ENCODE data around the gene FAM167B. TPM values are rescaled to one million over a fixed set of nuclear protein-coding genes. Genes with fewer than 3 reads are reported as not detected.
"Not testable (repeated sequence)": the region's sequence is repeated elsewhere in the genome, so short reads cannot be mapped to it uniquely, and the experiment has no call there.

The FAM167B gene
- total RNA-seq, 1 experiment from 2014 or later: 1.5 TPM

DNA sequence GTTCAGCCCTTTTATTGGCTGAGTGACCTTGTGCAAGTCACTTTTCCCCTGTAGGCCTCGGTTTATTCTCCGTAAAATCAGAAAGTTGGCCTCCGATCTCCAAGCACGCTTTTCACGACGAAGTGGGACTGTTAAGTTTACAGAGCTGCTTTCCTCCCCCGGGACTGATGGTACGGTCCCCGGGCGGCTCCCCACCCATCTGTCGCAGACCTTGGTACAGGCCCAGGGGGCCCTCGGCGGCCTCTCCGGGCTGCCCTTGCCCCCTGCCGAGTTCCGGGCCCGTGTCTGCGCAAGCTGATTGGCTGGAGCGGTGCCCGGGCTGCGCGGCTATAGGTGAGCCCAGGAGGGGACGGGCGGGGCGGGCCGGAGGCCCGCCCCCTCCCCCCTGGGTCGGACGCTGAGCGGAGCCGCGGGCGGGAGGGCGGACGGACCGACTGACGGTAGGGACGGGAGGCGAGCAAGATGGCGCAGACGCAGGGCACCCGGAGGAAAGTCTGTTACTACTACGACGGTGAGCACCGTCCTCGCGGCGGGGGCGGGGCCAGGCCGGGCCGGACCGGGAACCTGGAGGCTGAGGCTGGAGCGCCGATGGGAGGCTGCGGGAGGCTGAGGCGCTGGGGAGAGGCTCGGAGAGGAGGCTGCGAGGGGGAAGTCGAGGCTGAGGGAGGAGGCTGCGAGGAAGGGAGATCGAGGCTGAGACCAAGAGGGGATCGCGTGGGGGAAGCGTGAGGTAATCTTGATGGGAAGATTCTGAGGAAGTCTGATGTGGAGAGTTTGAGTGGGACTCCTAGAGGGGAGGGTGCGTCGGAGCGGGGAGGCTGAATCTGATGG, 44.9 kb downstream of the FAM167B start, which contains the start of gene HDAC1:
Gene HDAC1 (plus strand): TSS at position 376 of the 831 bp plus-strand sequence. CDS start 87 bp downstream, at position 463.
- Histone ChIP-seq H3K14ac (ENCODE audit: insufficient read depth, low read length) (peak within 1 kb of the TSS; percentile 92), H3K23me2 (ENCODE audit: insufficient read length, low read depth, low read length, poor library complexity, severe bottlenecking) (peaks cover 5% of the 10 kb centered on the region), H3K18ac (ENCODE audit: insufficient read length, low read depth, low read length) (peak within 1 kb of the TSS; percentile 68), H4K5ac (ENCODE audit: insufficient read length, low read depth, low read length) (no peak within 1 kb of the TSS), H3K4me1 (ENCODE audit: insufficient read depth, low read length) (no peaks in the 10 kb centered on the region), H3K27me3 (ENCODE audit: insufficient read depth, low read length) (no peaks in the 10 kb centered on the region), H4K91ac (ENCODE audit: insufficient read length, low read depth, low read length) (no peak within 1 kb of the TSS), H3K9ac (ENCODE audit: extremely low read depth, insufficient read length, low read length) (peak within 1 kb of the TSS; percentile 48), H2BK20ac (ENCODE audit: low read depth, low read length, poor library complexity, severe bottlenecking) (no peak within 1 kb of the TSS), H4K8ac (replicated peaks; ENCODE audit: insufficient read length, low read depth, low read length) (no peak within 1 kb of the TSS), H2BK120ac (ENCODE audit: low read depth, low read length, poor library complexity, severe bottlenecking) (no peak within 1 kb of the TSS), H2BK5ac (ENCODE audit: insufficient read length, low read length) (no peak within 1 kb of the TSS), H3K9me3 (ENCODE audit: control insufficient read depth, low read depth, low read length) (no peaks in the 10 kb centered on the region), H3T11ph (ENCODE audit: low read length) (no peak within 1 kb of the TSS), H2AFZ (ENCODE audit: low read length) (no peak within 1 kb of the TSS), H4K20me1 (ENCODE audit: control insufficient read depth, insufficient read depth, insufficient read length) (no peaks in the 10 kb centered on the region), H3K4ac (ENCODE audit: low read depth, low read length) (no peak within 1 kb of the TSS), H2AK5ac (ENCODE audit: insufficient read length, low read length) (no peak within 1 kb of the TSS), H3K23ac (ENCODE audit: insufficient read length, low read depth, low read length) (no peak within 1 kb of the TSS), H2BK12ac (ENCODE audit: insufficient read length, low read depth, low read length) (no peak within 1 kb of the TSS), H2BK15ac (ENCODE audit: low read depth, low read length) (no peak within 1 kb of the TSS), H3K4me2 (ENCODE audit: insufficient read depth, insufficient read length, low read length) (peak within 1 kb of the TSS; percentile 59), H3K27ac (ENCODE audit: insufficient read length, low read depth, low read length) (no peak within 1 kb of the TSS), H3K79me2 (ENCODE audit: insufficient read depth, low read length) (peaks cover 8% of the 10 kb centered on the region; the same call in 1 of the 2 replicates), H3K56ac (ENCODE audit: insufficient read length, low read depth, low read length) (no peak within 1 kb of the TSS), H3K79me1 (ENCODE audit: insufficient read depth, low read depth, low read length, poor library complexity, severe bottlenecking) (peaks cover 10% of the 10 kb centered on the region)
- Mint-ChIP-seq H3K4me1 (peaks cover 17 to 19% of the 10 kb centered on the region in 2 experiments), H3K36me3 (ENCODE audit: insufficient read depth in 1 of 3, low read depth in 3 of 3) (peaks cover 6 to 18% (median 14%) of the 10 kb centered on the region in 3 experiments; a peak in 5 of 7 replicates), H3K27ac (peak within 1 kb of the TSS; percentile 91 to 94 (median 94); a peak in 6 of 7 replicates), H3K9me3 (peaks cover 0 to 3% of the 10 kb centered on the region in 2 experiments; a peak in 1 of 5 replicates), H3K27me3 (ENCODE audit: low read depth) (no peaks in the 10 kb centered on the region), H3K4me3 (peak within 1 kb of the TSS; percentile 97 to 100)
- peak; percentile 94 for DNase-seq
- TF ChIP-seq, protein P1, sequence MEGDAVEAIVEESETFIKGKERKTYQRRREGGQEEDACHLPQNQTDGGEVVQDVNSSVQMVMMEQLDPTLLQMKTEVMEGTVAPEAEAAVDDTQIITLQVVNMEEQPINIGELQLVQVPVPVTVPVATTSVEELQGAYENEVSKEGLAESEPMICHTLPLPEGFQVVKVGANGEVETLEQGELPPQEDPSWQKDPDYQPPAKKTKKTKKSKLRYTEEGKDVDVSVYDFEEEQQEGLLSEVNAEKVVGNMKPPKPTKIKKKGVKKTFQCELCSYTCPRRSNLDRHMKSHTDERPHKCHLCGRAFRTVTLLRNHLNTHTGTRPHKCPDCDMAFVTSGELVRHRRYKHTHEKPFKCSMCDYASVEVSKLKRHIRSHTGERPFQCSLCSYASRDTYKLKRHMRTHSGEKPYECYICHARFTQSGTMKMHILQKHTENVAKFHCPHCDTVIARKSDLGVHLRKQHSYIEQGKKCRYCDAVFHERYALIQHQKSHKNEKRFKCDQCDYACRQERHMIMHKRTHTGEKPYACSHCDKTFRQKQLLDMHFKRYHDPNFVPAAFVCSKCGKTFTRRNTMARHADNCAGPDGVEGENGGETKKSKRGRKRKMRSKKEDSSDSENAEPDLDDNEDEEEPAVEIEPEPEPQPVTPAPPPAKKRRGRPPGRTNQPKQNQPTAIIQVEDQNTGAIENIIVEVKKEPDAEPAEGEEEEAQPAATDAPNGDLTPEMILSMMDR (conservative IDR thresholded peaks at IDR 0.05): no peak
- WGBS (ENCODE audit: extremely low coverage, insufficient read length, low lambda C conversion rate): no CpG with 5 or more reads among the region's 67 CpGs

DNA sequence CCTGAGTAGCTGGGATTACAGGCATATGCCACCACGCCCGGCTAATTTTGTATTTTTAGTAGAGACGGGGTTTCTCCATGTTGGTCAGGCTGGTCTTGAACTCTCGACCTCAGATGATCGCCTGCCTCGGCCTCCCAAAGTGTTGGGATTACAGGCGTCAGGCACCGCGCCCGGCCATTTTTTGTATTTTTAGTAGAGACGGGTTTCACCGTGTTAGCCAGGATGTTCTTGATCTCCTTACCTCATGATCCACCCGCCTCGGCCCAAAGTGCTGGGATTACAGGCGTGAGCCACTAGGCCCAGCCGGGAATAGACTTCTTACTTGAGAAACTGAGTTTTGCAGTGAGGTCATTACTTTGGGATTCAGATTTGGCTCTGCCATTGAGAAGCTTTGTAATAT, 51.2 kb downstream of the FAM167B start:
- not testable (repeated sequence) for H2BK5ac ChIP-seq (ENCODE audit: insufficient read length, low read length); H2BK15ac ChIP-seq (ENCODE audit: low read depth, low read length); H4K91ac ChIP-seq (ENCODE audit: insufficient read length, low read depth, low read length); H3K14ac ChIP-seq (ENCODE audit: insufficient read depth, low read length); H2BK120ac ChIP-seq (ENCODE audit: low read depth, low read length, poor library complexity, severe bottlenecking); H3K9me3 Mint-ChIP-seq; H3K23me2 ChIP-seq (ENCODE audit: insufficient read length, low read depth, low read length, poor library complexity, severe bottlenecking); H3K56ac ChIP-seq (ENCODE audit: insufficient read length, low read depth, low read length); H3K27me3 ChIP-seq (ENCODE audit: insufficient read depth, low read length); H2BK12ac ChIP-seq (ENCODE audit: insufficient read length, low read depth, low read length); H3K27ac Mint-ChIP-seq; H3K23ac ChIP-seq (ENCODE audit: insufficient read length, low read depth, low read length); H3K79me2 ChIP-seq (ENCODE audit: insufficient read depth, low read length); H2AFZ ChIP-seq (ENCODE audit: low read length); H4K5ac ChIP-seq (ENCODE audit: insufficient read length, low read depth, low read length); H2BK20ac ChIP-seq (ENCODE audit: low read depth, low read length, poor library complexity, severe bottlenecking); H3K4me1 ChIP-seq (ENCODE audit: insufficient read depth, low read length); H3K9me3 ChIP-seq (ENCODE audit: control insufficient read depth, low read depth, low read length); H3K9ac ChIP-seq (ENCODE audit: extremely low read depth, insufficient read length, low read length); H3K4ac ChIP-seq (ENCODE audit: low read depth, low read length); H4K8ac ChIP-seq (replicated peaks; ENCODE audit: insufficient read length, low read depth, low read length); H3K4me2 ChIP-seq (ENCODE audit: insufficient read depth, insufficient read length, low read length); H3K4me3 Mint-ChIP-seq; DNase-seq; H3K27ac ChIP-seq (ENCODE audit: insufficient read length, low read depth, low read length); H4K20me1 ChIP-seq (ENCODE audit: control insufficient read depth, insufficient read depth, insufficient read length); H2AK5ac ChIP-seq (ENCODE audit: insufficient read length, low read length); H3K18ac ChIP-seq (ENCODE audit: insufficient read length, low read depth, low read length); H3T11ph ChIP-seq (ENCODE audit: low read length); H3K27me3 Mint-ChIP-seq (ENCODE audit: low read depth)
- Mint-ChIP-seq H3K36me3 (ENCODE audit: insufficient read depth in 1 of 3, low read depth in 3 of 3) (peaks cover 15 to 40% (median 28%) of the 10 kb centered on the region in 3 experiments; a peak in 6 of 7 replicates), H3K4me1 (peaks cover 10 to 11% of the 10 kb centered on the region in 2 experiments)
- peaks cover 21% of the 10 kb centered on the region for H3K79me1 ChIP-seq (ENCODE audit: insufficient read depth, low read depth, low read length, poor library complexity, severe bottlenecking)
- WGBS (ENCODE audit: extremely low coverage, insufficient read length, low lambda C conversion rate): no CpG with 5 or more reads among the region's 16 CpGs

Measured in H9 (cell line).